B cell (primary cell): ENCODE measurements around the gene LKAAEAR1. TPM values are rescaled to one million over a fixed set of nuclear protein-coding genes. Genes with fewer than 3 reads are reported as not detected.

Source experiments
- ATAC-seq: fragments of 200-7000 bp; cut with Tn5 transposase; one replicate; pipeline ENCODE4 v1.10.0; 2021; ENCODE audit warnings: low read depth, mild to moderate bottlenecking, moderate number of reproducible peaks, moderate library complexity
- CTCF ChIA-PET: fragments of 350-600 bp; sonication (Branson Sonifier 250); formaldehyde crosslinking; loops from one replicate; lab custom pipeline; 2021; ENCODE audit warnings: antibody characterized with exemption, inconsistent platforms; lab: Charles Lee
- POLR2A ChIA-PET: fragments of 350-600 bp; sonication (Branson Sonifier 250); formaldehyde crosslinking; loops from one replicate; lab custom pipeline; 2021; ENCODE audit warnings: antibody characterized with exemption; lab: Charles Lee
- DNase-seq: peaks from one replicate; pipeline ENCODE4 v3.0.0; 2013
- H2AFZ ChIP-seq: 2 replicates; pipeline ENCODE4 v1.6.1; 2012; ENCODE audit warnings: mild to moderate bottlenecking, low read depth, low read length; ENCODE audit not compliant: insufficient read depth, poor library complexity, severe bottlenecking
- H3K27ac ChIP-seq, 2 donors: 1 replicate in 1 of 2; 2 replicates in 1 of 2; pipeline ENCODE4 v1.5.1; 2012 to 2013; ENCODE audit warnings: low read length in 2 of 2, mild to moderate bottlenecking in 2 of 2, moderate library complexity in 1 of 2
- H3K27me3 ChIP-seq, 4 experiments: fragments of 200-600 bp in 1 of 4; sonication (generic) in 1 of 4; replicated peaks in 1 of 4; 1 replicate in 2 of 4; 2 replicates in 2 of 4; pipeline versions ENCODE4 v1.6.1 to v1.7.0; 2013 to 2016; ENCODE audit warnings: low read length in 3 of 4, mild to moderate bottlenecking in 2 of 4, mixed read lengths in 1 of 4, moderate library complexity in 1 of 4; ENCODE audit not compliant: insufficient read depth in 4 of 4, control insufficient read depth in 3 of 4; ENCODE audit errors: control extremely low read depth in 1 of 4
- H3K36me3 ChIP-seq, 2 experiments: replicated peaks in 1 of 2; 1 replicate in 1 of 2; 2 replicates in 1 of 2; pipeline versions ENCODE4 v1.6.1 to v1.7.1; 2013; ENCODE audit warnings: low read length in 1 of 2; ENCODE audit not compliant: insufficient read depth in 2 of 2, control insufficient read depth in 1 of 2; ENCODE audit errors: control extremely low read depth in 1 of 2, extremely low read depth in 1 of 2
- H3K4me1 ChIP-seq, 2 donors: fragments of 200-600 bp in 1 of 2; sonication (generic) in 1 of 2; 1 replicate in 1 of 2; 2 replicates in 1 of 2; pipeline versions ENCODE4 v1.5.1 to v1.6.1; 2013 to 2017; ENCODE audit warnings: low read length in 2 of 2; ENCODE audit not compliant: control insufficient read depth in 2 of 2, insufficient read depth in 2 of 2
- H3K4me2 ChIP-seq: replicated peaks from 2 replicates; pipeline ENCODE3; 2012; ENCODE audit warnings: mild to moderate bottlenecking, low read depth, low read length; ENCODE audit not compliant: poor library complexity, severe bottlenecking
- H3K4me3 ChIP-seq, 5 experiments: fragments of 200-600 bp in 1 of 5; sonication (generic) in 1 of 5; 1 replicate in 3 of 5; 2 replicates in 2 of 5; pipeline versions ENCODE4 v1.5.1 to v1.7.0; 2011 to 2016; ENCODE audit warnings: low read length in 4 of 5, mild to moderate bottlenecking in 4 of 5, low read depth in 2 of 5, control low read depth in 1 of 5, moderate library complexity in 1 of 5; ENCODE audit not compliant: insufficient read depth in 1 of 5; ENCODE audit errors: control extremely low read depth in 1 of 5, extremely low read depth in 1 of 5
- H3K79me2 ChIP-seq: fragments of 200-600 bp; sonication (generic); one replicate; pipeline ENCODE4 v1.6.0; 2016; ENCODE audit warnings: low read length; ENCODE audit not compliant: control insufficient read depth, insufficient read depth
- H3K9ac ChIP-seq: fragments of 200-600 bp; sonication (generic); 2 replicates; pipeline ENCODE4 v1.6.1; 2017; ENCODE audit warnings: mild to moderate bottlenecking, low read length, moderate library complexity
- H3K9me3 ChIP-seq, 3 donors: one replicate each; pipeline versions ENCODE4 v1.6.1 to v1.7.1; 2013; ENCODE audit warnings: low read length in 2 of 3; ENCODE audit not compliant: control insufficient read depth in 2 of 3, insufficient read depth in 1 of 3; ENCODE audit errors: control extremely low read depth in 1 of 3
- H4K20me1 ChIP-seq: 2 replicates; pipeline ENCODE4 v1.6.0; 2012; ENCODE audit warnings: mild to moderate bottlenecking, low read length; ENCODE audit not compliant: insufficient read depth, control insufficient read depth, poor library complexity, severe bottlenecking
- H3K27ac Mint-ChIP-seq: one replicate; pipeline ENCODE4 v1.8.0; 2021; ENCODE audit warnings: mixed read lengths
- H3K27me3 Mint-ChIP-seq: one replicate; pipeline ENCODE4 v1.8.0; 2021; ENCODE audit warnings: mixed read lengths
- H3K4me1 Mint-ChIP-seq: one replicate; pipeline ENCODE4 v1.8.0; 2021; ENCODE audit warnings: mixed read lengths
- H3K4me3 Mint-ChIP-seq: one replicate; pipeline ENCODE4 v1.8.0; 2021; ENCODE audit warnings: mixed read lengths
- H3K9me3 Mint-ChIP-seq: one replicate; pipeline ENCODE4 v1.8.0; 2022; ENCODE audit warnings: mixed read lengths; ENCODE audit not compliant: insufficient read depth
- EZH2 ChIP-seq: IDR thresholded peaks from 2 replicates; pipeline ENCODE4 v1.6.1; 2012; ENCODE audit warnings: borderline replicate concordance, low read depth, mild to moderate bottlenecking, moderate library complexity, low read length; ENCODE audit not compliant: insufficient read depth, poor library complexity, severe bottlenecking
- WGBS: methylation state at CpG from one replicate; pipeline ENCODE4 v1.1.5; 2013; ENCODE audit warnings: missing lambda C conversion rate; ENCODE audit not compliant: insufficient coverage; 5-methylcytosine and 5-hydroxymethylcytosine counted together
- intact Hi-C: fragments of 100-400 bp; cut with micrococcal nuclease; formaldehyde crosslinking; loops from one replicate; pipeline ENCODE4 v1.10.0; 2022
- polyA plus RNA-seq: library from polyadenylated mRNA; depleted of rRNA; stranded (reverse); fragments of >200 nt; gene quantifications from 2 replicates; pipeline ENCODE4 v1.2.3, GENCODE V29; 2012
- total RNA-seq, 2 donors: library from RNA; stranded (reverse); fragments of 120-200 nt in 1 of 2; gene quantifications; 1 replicate in 1 of 2; 2 replicates in 1 of 2; pipeline versions ENCODE4 v1.2.3 to v1.2.4, GENCODE V29; 2013 to 2022
- TF ChIP-seq, protein P1 (sequence below): fragments of 200-600 bp; IDR thresholded peaks from one replicate; pipeline ENCODE4 v1.8.0; 2022; ENCODE audit warnings: antibody characterized with exemption, mild to moderate bottlenecking

Gene LKAAEAR1
- total and polyA plus RNA-seq, 2 donors (not counting 1 experiment from before 2014, with no cell fraction given): 1.9 TPM; not detected in 1

DNA sequence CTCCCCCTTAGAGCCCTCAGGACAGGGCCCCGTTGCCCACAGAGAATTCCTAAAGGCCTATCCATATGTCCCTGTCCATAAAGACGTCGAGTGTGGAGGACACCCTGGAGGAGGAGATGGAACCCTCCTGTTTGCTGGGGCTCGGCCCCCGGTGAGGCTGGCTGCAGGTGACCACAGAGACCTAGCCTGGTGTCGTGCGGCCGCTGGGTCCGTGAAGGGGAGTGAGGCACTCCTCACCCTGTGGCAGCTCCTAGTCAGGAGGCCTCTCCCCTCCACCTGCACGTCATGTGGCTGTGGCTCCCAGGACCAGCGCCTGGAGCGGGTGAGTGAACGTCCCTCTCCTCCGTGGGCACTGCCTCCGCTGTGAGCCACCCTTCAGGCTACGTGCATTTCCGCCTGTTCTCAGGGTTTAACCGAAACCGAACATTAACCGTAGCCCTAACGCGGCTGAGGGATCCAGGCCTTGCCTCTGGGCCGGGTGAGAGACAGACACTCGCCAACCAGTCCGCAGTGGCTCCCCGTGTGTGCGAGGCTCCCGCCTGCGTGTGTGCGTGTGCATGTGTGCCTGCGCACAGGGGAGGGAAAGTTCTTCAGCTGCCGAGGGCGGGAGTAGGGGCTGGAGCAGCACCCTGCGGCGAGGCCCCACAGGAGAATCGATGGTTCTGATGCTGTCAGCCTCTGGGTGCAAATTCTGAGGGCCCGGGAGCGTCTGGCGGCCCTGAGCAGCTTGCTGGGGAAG, 27.1 kb downstream of the LKAAEAR1 start:
- Histone ChIP-seq H3K9me3 (peaks cover 0 to 8% (median 0%) of the 10 kb centered on the region in 3 donors), H3K36me3 (no peaks in the 10 kb centered on the region), H3K9ac (no peak overlapping the region), H3K4me2 (peak overlapping the region; percentile 36), H3K4me1 (peaks cover 9 to 20% of the 10 kb centered on the region in 2 donors), H3K27ac (no peak overlapping the region), H3K27me3 (peaks cover 0 to 42% (median 14%) of the 10 kb centered on the region in 4 experiments), H2AFZ (peak overlapping the region; percentile 27), H4K20me1 (no peaks in the 10 kb centered on the region), H3K79me2 (no peaks in the 10 kb centered on the region), H3K4me3 (no peak overlapping the region)
- ATAC-seq: no peak
- Mint-ChIP-seq H3K4me3 (peak overlapping the region; percentile 23), H3K9me3 (no peaks in the 10 kb centered on the region), H3K27ac (no peak overlapping the region), H3K4me1 (peaks cover 15% of the 10 kb centered on the region), H3K27me3 (peaks cover 20% of the 10 kb centered on the region)
- CTCF ChIA-PET: interaction anchor here (0.6 to 2.0 kb wide), 13 partner anchors 9 to 561 kb away, joined by 3 to 11 read pairs (median 4); partner anchors contain the start of genes LKAAEAR1, PRPF6, SAMD10 and UCKL1
- TF ChIP-seq, protein P1, sequence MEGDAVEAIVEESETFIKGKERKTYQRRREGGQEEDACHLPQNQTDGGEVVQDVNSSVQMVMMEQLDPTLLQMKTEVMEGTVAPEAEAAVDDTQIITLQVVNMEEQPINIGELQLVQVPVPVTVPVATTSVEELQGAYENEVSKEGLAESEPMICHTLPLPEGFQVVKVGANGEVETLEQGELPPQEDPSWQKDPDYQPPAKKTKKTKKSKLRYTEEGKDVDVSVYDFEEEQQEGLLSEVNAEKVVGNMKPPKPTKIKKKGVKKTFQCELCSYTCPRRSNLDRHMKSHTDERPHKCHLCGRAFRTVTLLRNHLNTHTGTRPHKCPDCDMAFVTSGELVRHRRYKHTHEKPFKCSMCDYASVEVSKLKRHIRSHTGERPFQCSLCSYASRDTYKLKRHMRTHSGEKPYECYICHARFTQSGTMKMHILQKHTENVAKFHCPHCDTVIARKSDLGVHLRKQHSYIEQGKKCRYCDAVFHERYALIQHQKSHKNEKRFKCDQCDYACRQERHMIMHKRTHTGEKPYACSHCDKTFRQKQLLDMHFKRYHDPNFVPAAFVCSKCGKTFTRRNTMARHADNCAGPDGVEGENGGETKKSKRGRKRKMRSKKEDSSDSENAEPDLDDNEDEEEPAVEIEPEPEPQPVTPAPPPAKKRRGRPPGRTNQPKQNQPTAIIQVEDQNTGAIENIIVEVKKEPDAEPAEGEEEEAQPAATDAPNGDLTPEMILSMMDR: no peak
- no peak for TF ChIP-seq EZH2
- DNase-seq: no peak
- WGBS: 60% methylated on average over 32 of the region's 39 CpGs
- intact Hi-C loops: loop anchor here (1.0 kb wide), 1 partner anchor 19 kb away; no protein-coding TSS in a partner anchor
- POLR2A ChIA-PET: no interaction called here

DNA sequence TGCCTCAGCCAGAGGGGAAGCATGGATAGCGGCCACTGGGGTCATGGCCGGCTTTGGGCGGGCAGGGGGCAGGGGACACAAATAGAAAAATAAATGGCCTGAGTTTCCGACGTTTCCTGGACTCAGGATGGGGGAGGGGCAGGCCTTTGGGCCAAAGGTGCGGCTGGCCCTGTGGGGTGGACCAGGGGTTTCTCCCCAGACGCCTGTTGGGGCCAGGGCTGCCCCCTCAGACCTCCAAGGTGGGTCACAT, 27.6 kb downstream of the LKAAEAR1 start:
- Histone ChIP-seq H3K36me3 (no peaks in the 10 kb centered on the region), H3K79me2 (no peaks in the 10 kb centered on the region), H3K4me2 (no peak overlapping the region), H2AFZ (no peak overlapping the region), H3K9ac (no peak overlapping the region), H3K27me3 (peaks cover 0 to 47% (median 14%) of the 10 kb centered on the region in 4 experiments), H3K4me1 (peaks cover 9 to 18% of the 10 kb centered on the region in 2 donors), H4K20me1 (no peaks in the 10 kb centered on the region), H3K9me3 (peaks cover 0 to 8% (median 0%) of the 10 kb centered on the region in 3 donors), H3K4me3 (no peak overlapping the region), H3K27ac (no peak overlapping the region)
- Mint-ChIP-seq H3K9me3 (no peaks in the 10 kb centered on the region), H3K27me3 (peaks cover 23% of the 10 kb centered on the region), H3K4me3 (no peak overlapping the region), H3K27ac (no peak overlapping the region), H3K4me1 (peaks cover 15% of the 10 kb centered on the region)
- no peak for DNase-seq
- POLR2A ChIA-PET: no interaction called here
- no peak for ATAC-seq
- CTCF ChIA-PET: interaction anchor here (1.1 to 1.3 kb wide), 2 partner anchors 15 to 18 kb away, joined by 5 to 6 read pairs; no protein-coding TSS in a partner anchor
- TF ChIP-seq, protein P1: no peak
- TF ChIP-seq EZH2: no peak
- intact Hi-C loops: no loop called here
- 65% methylated on average over 7 of the region's 7 CpGs for WGBS
